ENCODE results near the gene NLGN4X.
"Not testable (repeated sequence)": the region's sequence is repeated elsewhere in the genome, so short reads cannot be mapped to it uniquely, and the experiment has no call there.

The NLGN4X gene

DNA sequence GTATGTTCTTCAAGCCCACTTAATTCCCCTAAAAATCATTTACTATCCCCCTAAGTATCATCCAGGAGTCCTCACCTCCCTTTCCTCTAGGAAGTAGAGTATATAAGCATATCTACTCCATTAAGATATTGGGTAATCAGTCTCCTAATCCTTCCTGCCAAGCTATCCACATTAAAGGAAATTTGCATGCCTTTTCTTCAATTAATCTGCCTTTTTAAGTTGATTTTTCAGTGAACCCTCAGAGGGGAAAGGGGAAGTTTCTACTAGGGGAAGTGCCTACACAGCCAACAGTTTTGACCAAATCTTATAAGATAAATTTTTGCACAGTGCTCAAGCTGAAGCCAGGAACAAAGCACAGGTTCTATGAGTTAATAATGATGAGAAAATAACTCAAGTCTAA is 222.8 kb downstream of the NLGN4X start:
- no peak for DNase-seq (ENCODE audit: low spot score)

GRCh38 chrX:6004529-6004928 is 224.1 kb downstream of the NLGN4X start:
- DNase-seq (ENCODE audit: low spot score) = peak; percentile 2

- DNase-seq (ENCODE audit: low spot score) = no peak
These were observed 226.6 kb downstream of the NLGN4X start for GRCh38 chrX:6002056-6002455.

DNA sequence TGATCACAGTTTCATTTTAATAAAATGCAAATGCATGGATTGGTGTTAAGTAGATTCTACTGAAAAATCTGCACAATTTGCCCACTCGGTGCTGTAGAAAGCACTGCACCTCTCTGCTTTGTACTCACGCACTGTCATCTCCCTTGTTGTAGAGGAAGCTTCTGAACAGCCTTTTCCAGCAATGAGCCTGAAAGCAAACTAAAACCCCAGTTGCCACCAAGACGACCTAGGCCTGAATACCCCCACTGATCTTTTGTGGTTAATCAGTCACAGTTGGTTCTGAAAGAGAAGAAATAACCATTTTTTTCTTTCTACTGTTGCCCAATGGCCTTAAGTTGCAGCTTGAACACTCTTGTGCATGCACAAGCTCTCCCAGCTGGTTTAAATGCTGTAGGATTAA is 229.8 kb downstream of the NLGN4X start:
- DNase-seq (ENCODE audit: low spot score) = no peak

DNA sequence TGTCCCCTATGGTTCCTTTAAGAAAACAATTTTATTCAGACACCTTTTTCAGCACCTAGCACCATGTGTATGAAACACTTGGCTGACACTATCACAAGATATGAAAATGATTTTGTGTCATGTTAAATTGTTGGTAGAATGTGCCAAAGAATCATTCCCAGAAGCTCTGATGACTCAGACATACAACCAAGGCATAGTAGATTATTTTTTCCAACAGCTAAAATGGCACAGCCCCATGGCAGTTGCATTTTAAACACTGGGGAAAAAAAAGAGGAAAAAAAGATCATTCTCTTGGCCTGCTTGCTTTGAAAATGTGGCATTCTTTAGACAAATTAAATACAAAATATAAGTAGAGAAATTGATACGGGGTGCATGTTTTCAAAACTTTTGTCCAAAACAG is 230.2 kb downstream of the NLGN4X start:
- no peak for DNase-seq (ENCODE audit: low spot score)

- no peak for DNase-seq (ENCODE audit: low spot score)
These were observed 237.3 kb downstream of the NLGN4X start for GRCh38 chrX:5991393-5991792.

DNA sequence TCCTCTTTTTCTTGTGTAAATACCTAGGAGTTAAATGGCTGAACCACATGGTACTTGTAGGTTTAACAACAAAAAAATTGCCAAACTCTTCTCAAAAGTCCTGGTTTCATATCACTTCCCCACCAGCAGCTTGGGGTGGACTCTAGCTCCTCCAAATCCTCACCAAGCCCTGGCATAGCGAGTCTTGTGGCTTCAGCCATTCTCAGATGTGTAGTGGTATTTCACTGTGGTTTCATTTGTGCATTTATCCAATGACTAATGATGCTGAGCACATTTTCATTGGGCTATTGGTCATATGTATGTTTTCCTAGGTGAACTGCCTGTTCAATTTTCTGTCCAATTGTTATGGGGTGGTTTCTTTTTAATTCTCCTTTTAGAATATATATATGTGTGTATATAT is 249.3 kb downstream of the NLGN4X start:
- no peak for DNase-seq (ENCODE audit: low spot score)

DNA sequence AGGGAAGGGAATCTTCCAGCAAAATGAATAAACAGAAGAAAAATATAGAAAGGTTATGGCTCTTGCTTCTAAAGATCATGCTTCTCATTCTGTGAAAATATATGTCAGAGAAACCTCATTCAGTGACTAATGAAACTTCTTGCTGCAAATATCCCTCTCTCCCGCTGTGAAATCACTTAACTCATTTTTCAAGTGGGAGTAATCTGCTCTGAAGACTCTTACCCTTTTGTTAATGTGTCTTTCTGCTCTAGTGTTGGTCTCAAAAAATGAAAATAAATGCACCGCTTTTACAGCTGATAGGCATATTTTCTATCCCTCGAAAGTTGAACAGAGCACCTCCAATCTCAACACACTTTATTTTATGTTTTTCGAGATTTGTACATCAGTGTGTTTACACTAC is 252.3 kb downstream of the NLGN4X start:
- DNase-seq (ENCODE audit: low spot score) = no peak

DNA sequence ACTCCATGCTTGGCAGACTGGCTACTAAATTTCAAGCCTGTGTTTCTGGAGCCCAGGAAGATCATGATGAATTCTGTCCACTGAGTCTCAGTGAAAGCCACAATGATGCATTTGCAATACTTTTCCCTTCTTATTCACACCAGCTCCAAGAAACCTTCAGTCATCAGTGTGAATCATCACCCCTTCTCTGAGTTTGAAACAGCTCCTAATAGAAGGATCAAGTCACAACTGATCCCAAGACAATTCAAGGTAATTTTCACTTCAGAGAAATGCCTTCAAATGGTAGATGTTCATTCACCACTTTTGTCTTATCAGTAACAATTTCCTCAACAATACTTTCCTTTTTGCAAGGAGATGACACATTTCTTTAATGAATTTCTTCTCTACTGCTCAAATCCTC is 257.4 kb downstream of the NLGN4X start:
- DNase-seq (ENCODE audit: low spot score) = no peak

DNA sequence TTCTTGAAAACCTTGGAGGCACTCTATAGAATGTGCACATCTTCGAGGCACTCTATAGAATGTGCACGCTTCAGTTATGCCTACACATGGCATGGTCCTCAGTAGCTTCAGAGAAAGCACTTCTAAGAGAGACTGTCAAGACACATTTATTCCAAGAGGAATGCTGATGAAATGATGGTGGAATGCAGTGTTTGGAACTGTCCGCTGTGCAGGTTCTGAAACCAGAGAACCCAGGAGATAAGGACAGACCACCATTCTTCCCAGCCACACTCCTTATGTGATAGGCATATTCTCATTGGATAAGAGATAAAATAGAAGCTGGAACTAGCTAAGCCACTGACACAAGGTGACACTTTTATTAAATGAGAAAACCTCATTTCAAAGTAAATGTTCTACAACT is 263.3 kb downstream of the NLGN4X start:
- DNase-seq (ENCODE audit: low spot score) = no peak

DNA sequence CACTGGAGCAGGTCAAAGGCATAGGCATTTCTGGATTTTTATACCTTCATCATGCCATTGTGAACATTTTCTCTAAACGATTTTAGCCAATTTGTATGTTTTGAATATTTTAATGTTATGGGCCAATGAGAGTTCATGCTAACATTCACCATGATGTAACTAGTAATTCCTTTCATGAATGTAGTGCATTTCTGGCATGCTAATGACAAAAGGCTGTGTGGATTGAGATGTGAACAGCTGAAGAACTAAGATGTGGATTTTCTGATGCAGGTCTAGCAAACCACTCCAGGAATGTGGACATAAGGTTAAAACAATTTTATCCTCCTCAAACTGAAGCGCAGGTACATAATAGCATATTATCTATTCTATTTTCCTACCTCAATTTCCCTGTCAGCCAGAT is 269.4 kb downstream of the NLGN4X start:
- DNase-seq (ENCODE audit: low spot score) = no peak

DNA sequence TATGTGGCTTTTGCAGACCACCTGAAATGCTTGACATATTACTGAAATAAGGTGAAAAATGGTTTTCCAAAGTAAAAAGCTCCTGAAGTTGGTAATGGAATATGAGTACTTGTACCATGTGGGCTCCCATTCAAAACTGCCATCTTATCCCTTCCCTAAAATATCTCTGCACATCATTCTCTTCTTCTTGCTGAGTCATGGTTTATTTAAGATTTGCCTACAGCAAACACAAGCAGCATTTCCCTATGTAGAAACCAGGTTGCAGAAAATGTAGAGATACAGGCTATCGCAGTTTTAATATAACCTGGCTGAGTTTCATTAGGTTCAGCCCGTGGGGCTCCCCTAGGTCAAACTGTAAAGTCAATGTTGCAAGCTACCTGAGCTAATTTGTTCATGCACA is 270.1 kb downstream of the NLGN4X start:
- DNase-seq (ENCODE audit: low spot score) = no peak

- DNase-seq (ENCODE audit: low spot score) = no peak
These were observed 271.2 kb downstream of the NLGN4X start for GRCh38 chrX:5957506-5957905.

DNA sequence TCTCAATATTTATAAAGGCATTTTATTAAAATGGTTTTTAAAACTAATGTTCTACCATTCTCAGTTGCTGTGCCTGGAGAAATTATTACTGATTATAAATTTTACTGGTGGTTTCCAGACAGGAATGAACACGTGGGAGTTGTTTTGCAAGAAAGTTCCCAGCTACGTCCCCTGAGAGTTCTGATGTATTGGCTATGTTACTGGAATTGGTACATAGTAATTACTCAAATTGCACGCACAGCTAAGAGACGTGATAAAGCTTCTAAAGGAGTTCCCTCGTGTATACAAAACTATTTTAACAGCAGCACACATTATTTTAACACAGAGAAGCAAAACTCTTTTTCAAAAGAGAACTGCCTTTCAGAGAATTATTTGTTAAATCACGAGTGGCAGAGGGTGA is 292.2 kb downstream of the NLGN4X start:
- DNase-seq (ENCODE audit: low spot score) = no peak

GRCh38 chrX:5928224-5928623 is 300.4 kb downstream of the NLGN4X start:
- DNase-seq (ENCODE audit: low spot score) = no peak

- no peak for DNase-seq (ENCODE audit: low spot score)
These were observed 311.7 kb downstream of the NLGN4X start for GRCh38 chrX:5916945-5917344.

DNA sequence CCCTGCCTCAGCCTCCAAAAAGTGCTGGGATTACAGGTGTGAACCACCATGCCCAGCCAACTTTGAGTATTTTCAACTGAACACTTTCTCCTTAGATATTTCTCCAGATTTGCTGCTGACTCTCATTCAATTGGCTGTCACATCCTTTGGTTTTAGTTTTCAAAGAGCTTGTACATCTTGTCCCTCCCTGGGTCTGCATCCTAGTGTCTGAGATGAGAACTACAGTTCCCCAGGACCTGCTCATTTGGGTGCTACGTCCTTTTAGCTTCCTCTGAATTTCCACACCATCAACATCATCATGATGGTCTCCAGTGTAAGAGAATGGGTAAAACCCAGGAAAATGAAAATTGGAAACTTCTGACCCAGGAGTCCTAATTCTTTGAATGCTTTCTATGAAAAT is 312.9 kb downstream of the NLGN4X start:
- no peak for DNase-seq (ENCODE audit: low spot score)

- no peak for DNase-seq (ENCODE audit: low spot score)
These were observed 321.5 kb downstream of the NLGN4X start for GRCh38 chrX:5907207-5907606.

DNA sequence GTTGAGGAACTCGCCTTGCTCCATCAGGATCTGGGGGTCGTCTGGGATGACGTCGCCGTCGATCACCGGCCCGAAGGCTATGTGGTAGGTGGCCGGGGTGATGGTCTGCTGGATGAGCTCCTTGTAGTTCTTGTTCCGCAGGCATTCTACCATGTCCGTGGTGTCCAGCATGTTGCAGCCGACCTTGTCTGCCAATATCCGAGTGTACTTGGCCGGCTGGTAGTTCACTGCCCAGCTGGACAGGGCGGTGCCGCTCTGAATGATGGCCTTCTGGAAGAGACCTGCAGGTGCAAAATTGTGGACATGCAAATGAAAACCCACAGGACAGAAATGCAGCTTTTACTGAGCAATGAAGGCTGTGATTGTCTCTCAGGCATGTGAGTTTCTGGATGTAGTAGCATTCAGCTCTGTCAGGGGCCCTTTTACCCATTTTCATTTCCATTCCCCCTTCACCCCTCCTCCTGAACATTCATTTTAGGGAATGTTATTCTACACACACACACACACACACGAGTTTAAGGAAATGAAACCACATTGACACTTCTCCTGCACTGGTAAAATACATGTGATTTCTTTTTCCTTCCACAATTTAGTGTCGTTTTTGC is 325.0 kb downstream of the NLGN4X start:
- DNase-seq (ENCODE audit: low spot score) = not testable (repeated sequence)

DNA sequence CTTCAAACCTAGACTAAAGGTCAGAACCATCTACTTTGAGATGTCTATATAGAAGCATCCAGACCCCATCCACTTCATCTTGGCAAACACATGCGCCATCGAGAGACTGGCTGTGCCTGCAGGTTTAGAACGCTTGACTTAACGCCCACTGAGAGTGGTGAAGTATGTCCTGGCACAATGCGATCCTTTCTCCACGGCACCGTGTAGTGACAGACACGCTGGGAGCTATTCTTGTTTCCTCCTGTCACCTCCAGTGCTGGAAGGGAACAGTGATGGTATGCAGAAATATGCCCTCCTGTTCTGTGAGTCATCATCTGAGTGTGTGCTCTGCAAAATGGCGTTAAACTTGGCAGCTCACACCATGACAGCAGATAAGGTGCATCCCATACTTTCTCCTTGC is 330.2 kb downstream of the NLGN4X start:
- no peak for DNase-seq (ENCODE audit: low spot score)

DNA sequence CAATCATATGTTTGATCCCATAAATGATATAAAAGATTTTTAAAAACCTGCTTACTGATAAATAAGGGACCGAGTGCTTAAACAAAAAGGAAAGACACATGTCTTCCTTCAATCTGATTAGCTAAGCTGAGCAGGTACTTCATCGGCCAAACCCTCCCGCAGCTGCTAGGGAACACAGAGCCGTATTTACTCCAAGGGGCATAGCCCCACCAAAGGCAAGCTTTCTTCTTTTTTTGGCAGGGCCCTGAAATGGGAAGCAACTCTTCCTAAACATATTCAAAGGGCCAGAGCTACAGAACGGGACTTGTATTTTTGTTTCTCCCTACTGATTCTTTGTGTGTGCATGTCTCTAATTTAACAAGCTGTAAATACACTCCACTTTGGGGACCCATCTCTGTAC is 337.3 kb downstream of the NLGN4X start:
- no peak for DNase-seq (ENCODE audit: low spot score)

DNA sequence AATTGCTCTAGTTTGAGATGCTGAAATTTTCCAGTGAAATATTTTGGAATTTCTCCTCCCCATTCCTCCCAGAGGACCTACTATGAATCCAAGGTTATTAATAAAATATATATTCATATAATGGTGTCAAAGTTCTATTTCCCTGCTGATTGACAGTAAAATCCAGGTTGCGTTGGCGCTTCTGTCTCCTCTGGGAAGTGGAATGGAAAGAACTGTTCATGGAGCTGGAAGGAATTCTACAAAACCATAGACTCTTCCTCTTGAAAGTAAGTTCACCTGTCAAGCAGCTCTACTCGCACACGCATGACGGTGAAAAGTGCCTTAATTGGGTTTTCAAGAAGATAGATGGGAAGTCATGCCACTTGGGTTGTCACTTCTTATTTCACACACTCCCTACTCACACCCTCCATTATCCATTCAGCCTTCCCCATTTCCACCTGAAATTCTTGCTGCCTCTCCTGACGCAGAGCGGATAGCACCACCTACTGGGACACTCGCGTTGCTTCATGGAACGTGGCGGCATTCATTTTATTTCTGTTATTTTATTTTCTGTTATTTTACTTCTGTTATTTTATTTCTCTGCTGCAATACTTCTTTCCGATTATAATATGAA is 351.6 kb downstream of the NLGN4X start:
- no peak for DNase-seq (ENCODE audit: low spot score)

- no peak for DNase-seq (ENCODE audit: low spot score)
These were observed 358.4 kb downstream of the NLGN4X start for GRCh38 chrX:5870238-5870637.

GRCh38 chrX:5869786-5870185 is 358.9 kb downstream of the NLGN4X start:
- no peak for DNase-seq (ENCODE audit: low spot score)
